ENCODE data around the gene DGKD.

- TF ChIP-seq, protein P1, sequence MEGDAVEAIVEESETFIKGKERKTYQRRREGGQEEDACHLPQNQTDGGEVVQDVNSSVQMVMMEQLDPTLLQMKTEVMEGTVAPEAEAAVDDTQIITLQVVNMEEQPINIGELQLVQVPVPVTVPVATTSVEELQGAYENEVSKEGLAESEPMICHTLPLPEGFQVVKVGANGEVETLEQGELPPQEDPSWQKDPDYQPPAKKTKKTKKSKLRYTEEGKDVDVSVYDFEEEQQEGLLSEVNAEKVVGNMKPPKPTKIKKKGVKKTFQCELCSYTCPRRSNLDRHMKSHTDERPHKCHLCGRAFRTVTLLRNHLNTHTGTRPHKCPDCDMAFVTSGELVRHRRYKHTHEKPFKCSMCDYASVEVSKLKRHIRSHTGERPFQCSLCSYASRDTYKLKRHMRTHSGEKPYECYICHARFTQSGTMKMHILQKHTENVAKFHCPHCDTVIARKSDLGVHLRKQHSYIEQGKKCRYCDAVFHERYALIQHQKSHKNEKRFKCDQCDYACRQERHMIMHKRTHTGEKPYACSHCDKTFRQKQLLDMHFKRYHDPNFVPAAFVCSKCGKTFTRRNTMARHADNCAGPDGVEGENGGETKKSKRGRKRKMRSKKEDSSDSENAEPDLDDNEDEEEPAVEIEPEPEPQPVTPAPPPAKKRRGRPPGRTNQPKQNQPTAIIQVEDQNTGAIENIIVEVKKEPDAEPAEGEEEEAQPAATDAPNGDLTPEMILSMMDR (IDR thresholded peaks at IDR 0.05) = no peak
- no peak for TF ChIP-seq POLR2A (IDR thresholded peaks at IDR 0.05)
Observed at GRCh38 chr2:233424154-233424951, 70.1 kb downstream of the DGKD start.
